ENCODE results near the gene ANKMY1. TPM values are rescaled to one million over a fixed set of nuclear protein-coding genes. Genes with fewer than 3 reads are reported as not detected.

Gene ANKMY1
- total and polyA plus RNA-seq, 2 of the 13 experiments (the other 11 are each of a cell fraction or from before 2014, with no cell fraction given): 11.7 to 18.8 TPM

- TF ChIP-seq, protein P1, sequence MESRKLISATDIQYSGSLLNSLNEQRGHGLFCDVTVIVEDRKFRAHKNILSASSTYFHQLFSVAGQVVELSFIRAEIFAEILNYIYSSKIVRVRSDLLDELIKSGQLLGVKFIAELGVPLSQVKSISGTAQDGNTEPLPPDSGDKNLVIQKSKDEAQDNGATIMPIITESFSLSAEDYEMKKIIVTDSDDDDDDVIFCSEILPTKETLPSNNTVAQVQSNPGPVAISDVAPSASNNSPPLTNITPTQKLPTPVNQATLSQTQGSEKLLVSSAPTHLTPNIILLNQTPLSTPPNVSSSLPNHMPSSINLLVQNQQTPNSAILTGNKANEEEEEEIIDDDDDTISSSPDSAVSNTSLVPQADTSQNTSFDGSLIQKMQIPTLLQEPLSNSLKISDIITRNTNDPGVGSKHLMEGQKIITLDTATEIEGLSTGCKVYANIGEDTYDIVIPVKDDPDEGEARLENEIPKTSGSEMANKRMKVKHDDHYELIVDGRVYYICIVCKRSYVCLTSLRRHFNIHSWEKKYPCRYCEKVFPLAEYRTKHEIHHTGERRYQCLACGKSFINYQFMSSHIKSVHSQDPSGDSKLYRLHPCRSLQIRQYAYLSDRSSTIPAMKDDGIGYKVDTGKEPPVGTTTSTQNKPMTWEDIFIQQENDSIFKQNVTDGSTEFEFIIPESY (CRISPR knock-in tag; IDR thresholded peaks at IDR 0.05): no peak
- TF ChIP-seq CSRNP2 (CRISPR knock-in tag; conservative IDR thresholded peaks at IDR 0.05; ENCODE audit: low read depth) (no peak), SMAD1 (CRISPR knock-in tag; IDR thresholded peaks at IDR 0.05; ENCODE audit: borderline replicate concordance, low read depth) (no peak), HNF1A (IDR thresholded peaks at IDR 0.05; ENCODE audit: low read depth) (no peak), HNF1A (CRISPR knock-in tag; IDR thresholded peaks at IDR 0.05; ENCODE audit: borderline replicate concordance) (no peak), ZNF780A (CRISPR knock-in tag; IDR thresholded peaks at IDR 0.05) (no peak), ZNF761 (CRISPR knock-in tag; conservative IDR thresholded peaks at IDR 0.05) (no peak), NCOA5 (CRISPR knock-in tag; IDR thresholded peaks at IDR 0.05) (no peak), HNRNPUL1 (IDR thresholded peaks at IDR 0.05; ENCODE audit: low read depth, low read length) (no peak), ZNF12 (CRISPR knock-in tag; IDR thresholded peaks at IDR 0.05) (no peak), ZSCAN9 (CRISPR knock-in tag; IDR thresholded peaks at IDR 0.05; ENCODE audit: borderline replicate concordance) (no peak), PHF20 (CRISPR knock-in tag; IDR thresholded peaks at IDR 0.05) (peak; percentile 1; the same call in 1 of the 2 replicates), RBAK (CRISPR knock-in tag; IDR thresholded peaks at IDR 0.05) (0 out of 2 replicates have a peak, but pooled peaks have one; percentile 18), HNRNPLL (IDR thresholded peaks at IDR 0.05; ENCODE audit: low read depth, low read length, poor library complexity, severe bottlenecking) (peak; percentile 60), BCL6 (CRISPR knock-in tag; IDR thresholded peaks at IDR 0.05) (no peak), HOXA5 (CRISPR knock-in tag; IDR thresholded peaks at IDR 0.05) (no peak), ZNF350 (CRISPR knock-in tag; IDR thresholded peaks at IDR 0.05; ENCODE audit: borderline replicate concordance, low read depth) (peak; percentile 35; the same call in 1 of the 2 replicates)
- TF ChIP-seq, protein P2, sequence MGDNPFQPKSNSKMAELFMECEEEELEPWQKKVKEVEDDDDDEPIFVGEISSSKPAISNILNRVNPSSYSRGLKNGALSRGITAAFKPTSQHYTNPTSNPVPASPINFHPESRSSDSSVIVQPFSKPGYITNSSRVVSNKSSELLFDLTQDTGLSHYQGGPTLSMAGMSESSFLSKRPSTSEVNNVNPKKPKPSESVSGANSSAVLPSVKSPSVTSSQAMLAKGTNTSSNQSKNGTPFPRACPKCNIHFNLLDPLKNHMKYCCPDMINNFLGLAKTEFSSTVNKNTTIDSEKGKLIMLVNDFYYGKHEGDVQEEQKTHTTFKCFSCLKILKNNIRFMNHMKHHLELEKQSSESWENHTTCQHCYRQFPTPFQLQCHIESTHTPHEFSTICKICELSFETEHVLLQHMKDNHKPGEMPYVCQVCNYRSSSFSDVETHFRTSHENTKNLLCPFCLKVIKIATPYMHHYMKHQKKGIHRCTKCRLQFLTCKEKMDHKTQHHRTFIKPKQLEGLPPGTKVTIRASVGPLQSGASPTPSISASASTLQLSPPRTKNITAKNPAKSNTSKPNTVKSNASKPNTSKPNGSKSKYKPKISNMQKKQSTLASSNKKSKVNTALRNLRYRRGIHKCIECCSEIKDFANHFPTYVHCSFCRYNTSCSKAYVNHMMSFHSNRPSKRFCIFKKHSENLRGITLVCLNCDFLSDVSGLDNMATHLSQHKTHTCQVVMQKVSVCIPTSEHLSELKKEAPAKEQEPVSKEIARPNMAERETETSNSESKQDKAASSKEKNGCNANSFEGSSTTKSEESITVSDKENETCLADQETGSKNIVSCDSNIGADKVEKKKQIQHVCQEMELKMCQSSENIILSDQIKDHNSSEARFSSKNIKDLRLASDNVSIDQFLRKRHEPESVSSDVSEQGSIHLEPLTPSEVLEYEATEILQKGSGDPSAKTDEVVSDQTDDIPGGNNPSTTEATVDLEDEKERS (CRISPR knock-in tag; IDR thresholded peaks at IDR 0.05): 0 out of 2 replicates have a peak, but pooled peaks have one; percentile 1
Observed at GRCh38 chr2:240586919-240587800, 29.4 kb upstream of the ANKMY1 start (continued).

Measured in HepG2 (cell line).